Aorta (tissue), 5 donors: Measurements from ENCODE around the gene EXOSC7. TPM values are rescaled to one million over a fixed set of nuclear protein-coding genes. Genes with fewer than 3 reads are reported as not detected.

Experiments
- ATAC-seq: fragments of 200-7000 bp; cut with Tn5 transposase; one replicate; pipeline ENCODE4 v1.9.1; 2022; ENCODE audit warnings: moderate library complexity; ENCODE audit not compliant: low FRiP score
- DNase-seq, 2 donors: peaks; one replicate each; pipeline ENCODE4 v3.0.0-alpha.2; 2020
- H3K27ac ChIP-seq, 2 donors: one replicate each; pipeline ENCODE4 v1.5.1; 2013; ENCODE audit warnings: low read length in 2 of 2, mild to moderate bottlenecking in 2 of 2, moderate library complexity in 2 of 2, control low read depth in 1 of 2, inconsistent platforms in 1 of 2, low read depth in 1 of 2
- H3K27me3 ChIP-seq, 2 donors: one replicate each; pipeline ENCODE4 v1.6.1; 2013; ENCODE audit warnings: control low read depth in 1 of 2, low read length in 1 of 2, mild to moderate bottlenecking in 1 of 2, moderate library complexity in 1 of 2; ENCODE audit not compliant: insufficient read depth in 2 of 2, control insufficient read depth in 1 of 2
- H3K36me3 ChIP-seq, 2 donors: one replicate each; pipeline ENCODE4 v1.6.1; 2013; ENCODE audit warnings: control low read depth in 1 of 2, low read length in 1 of 2, mild to moderate bottlenecking in 1 of 2; ENCODE audit not compliant: insufficient read depth in 2 of 2, control insufficient read depth in 1 of 2
- H3K4me1 ChIP-seq, 2 donors: one replicate each; pipeline ENCODE4 v1.6.1; 2013; ENCODE audit warnings: low read length in 2 of 2, control low read depth in 1 of 2, mild to moderate bottlenecking in 1 of 2, moderate library complexity in 1 of 2; ENCODE audit not compliant: insufficient read depth in 2 of 2, control insufficient read depth in 1 of 2
- H3K4me3 ChIP-seq, 2 donors: one replicate each; pipeline ENCODE4 v1.5.1; 2013; ENCODE audit warnings: low read length in 2 of 2, control low read depth in 1 of 2, mild to moderate bottlenecking in 1 of 2
- H3K9me3 ChIP-seq: one replicate; pipeline ENCODE4 v1.6.1; 2013; ENCODE audit warnings: mild to moderate bottlenecking, low read length; ENCODE audit not compliant: control insufficient read depth
- WGBS, 2 donors: extraction: QIAGEN DNeasy Blood & Tissue Kit; methylation state at CpG; one replicate each; pipeline ENCODE4 v1.1.7; 2013; 5-methylcytosine and 5-hydroxymethylcytosine counted together
- intact Hi-C, 2 donors: fragments of 100-400 bp; cut with DNase I; formaldehyde crosslinking; loops; one replicate each; pipeline versions ENCODE4 v1.14.2 to v1.15.0; 2022
- polyA plus RNA-seq, 2 donors: library from polyadenylated mRNA; stranded (reverse); fragments of 200-250 nt; gene quantifications; one replicate each; pipeline ENCODE4 v1.2.3, GENCODE V29; 2013
- total RNA-seq, 2 donors: library from RNA; stranded (reverse); fragmentation: NEBNext Ultra II Directional; extraction: Animal tissue kit (Norgen Biotek cat#: 25700); gene quantifications; one replicate each; pipeline ENCODE4 v1.2.1, GENCODE V29; 2021
- donor health status: healthy with polysubstance abuse.
- donor health status: Bipolar disorder and iron deficiency.
- donor health status: DM: no; HTN: no; CAD: no.
- donor health status: DM: no; HTN: no; CAD: no.
- donor health status: DM: yes; HTN: yes; CAD: no.

Gene EXOSC7
- total and polyA plus RNA-seq, 4 donors = 15.8 to 31.2 (median 29.8) TPM

DNA sequence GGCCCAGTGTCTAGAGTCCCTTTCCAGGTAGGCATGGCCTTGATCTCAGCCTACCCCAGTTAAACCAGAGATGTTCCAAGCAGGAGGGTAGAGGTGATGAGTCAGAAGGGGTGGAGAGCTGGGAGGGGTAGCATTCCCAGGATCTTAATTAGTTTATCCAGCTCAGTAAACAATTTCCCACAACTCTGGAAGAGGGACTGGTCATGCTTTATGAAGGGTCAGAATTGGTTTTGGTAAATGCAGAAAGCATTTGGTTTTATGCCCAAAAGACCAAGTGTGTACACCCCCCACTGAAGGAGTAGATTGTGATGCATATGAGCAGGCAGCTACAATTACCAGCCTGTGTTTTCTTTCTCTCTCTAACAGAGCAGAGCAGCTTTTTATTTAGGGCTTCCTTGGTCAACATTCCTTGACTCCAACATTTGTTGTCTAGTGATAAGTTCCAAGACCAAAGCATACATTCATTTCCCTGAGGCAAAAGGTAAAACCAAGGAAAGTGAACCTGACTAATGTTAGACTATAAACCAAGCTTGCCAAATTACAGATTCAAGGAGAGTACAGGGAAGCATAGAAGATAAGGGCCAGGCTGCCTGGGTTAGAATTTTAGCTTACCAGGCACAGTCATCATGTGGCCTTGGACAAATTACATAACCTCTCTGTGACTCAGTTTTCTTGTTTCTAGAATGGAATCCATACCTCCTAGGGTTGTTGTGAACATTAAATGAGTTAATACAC is 17.6 kb downstream of the EXOSC7 start:
- Histone ChIP-seq H3K9me3 (no peaks in the 10 kb centered on the region), H3K36me3 (peaks cover 0 to 3% of the 10 kb centered on the region in 2 donors), H3K4me1 (no peaks in the 10 kb centered on the region), H3K27me3 (no peaks in the 10 kb centered on the region), H3K27ac (no peak overlapping the region), H3K4me3 (no peak overlapping the region)
- intact Hi-C loops = no loop called here
- DNase-seq (no peak), ATAC-seq (no peak)

DNA sequence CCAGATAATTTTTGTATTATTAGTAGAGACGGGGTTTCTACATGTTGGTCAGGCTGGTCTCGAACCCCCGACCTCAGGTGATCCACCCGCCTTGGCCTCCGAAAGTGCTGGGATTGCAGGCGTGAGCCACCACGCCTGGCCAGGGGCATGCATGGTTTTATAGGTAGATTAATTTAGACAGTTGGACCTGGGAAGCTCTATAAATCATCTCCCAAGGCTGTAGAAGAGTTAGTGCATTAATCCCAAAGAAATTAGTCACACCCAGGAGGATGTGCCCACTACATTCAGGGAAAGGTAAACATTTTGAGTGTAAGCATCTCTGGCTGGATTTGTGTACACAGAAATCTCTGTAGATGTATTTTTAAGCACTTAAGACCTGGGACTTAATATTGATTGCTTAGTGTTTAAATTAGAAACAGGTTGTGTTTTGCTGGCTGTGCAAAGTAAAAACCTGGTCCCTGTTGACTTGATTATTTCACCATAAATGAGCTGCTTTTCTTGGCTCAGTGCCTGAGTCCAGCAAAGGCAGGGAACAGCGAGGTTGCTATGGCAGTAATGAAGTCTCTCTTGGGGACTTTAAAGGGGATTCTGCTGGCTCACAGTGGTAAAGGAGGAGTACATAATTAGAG is 19.2 kb downstream of the EXOSC7 start:
- peak; percentile 75 for ATAC-seq
- Histone ChIP-seq H3K36me3 (peaks cover 0 to 4% of the 10 kb centered on the region in 2 donors), H3K27ac (no peak overlapping the region)

DNA sequence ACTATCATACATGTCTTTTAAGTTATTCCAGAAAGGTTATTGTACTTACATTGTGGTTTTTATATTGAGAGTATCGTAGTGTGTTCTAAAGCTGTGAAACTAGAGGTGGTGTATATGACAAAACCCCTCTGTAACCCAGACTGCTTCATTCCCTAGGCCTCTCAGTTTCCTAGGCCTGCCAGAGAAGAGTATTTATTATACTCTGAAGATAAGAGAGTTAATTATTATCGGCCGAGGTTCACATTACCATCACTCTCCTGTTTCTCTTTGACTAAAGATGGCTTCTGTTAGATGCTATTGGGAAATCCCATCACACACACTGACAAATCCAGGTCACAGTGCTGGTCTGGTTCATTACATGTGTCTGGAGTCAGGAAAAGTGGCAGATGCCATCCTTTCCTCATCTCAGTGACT is 20.5 kb downstream of the EXOSC7 start:
- peaks cover 0 to 7% of the 10 kb centered on the region in 2 donors for H3K36me3 ChIP-seq

More for the DNA sequence above, 19.2 kb downstream of the EXOSC7 start:
- 79 to 80% methylated on average over 8 of the region's 8 CpGs for WGBS, 2 donors
- Histone ChIP-seq H3K27me3 (no peaks in the 10 kb centered on the region), H3K4me3 (no peak overlapping the region), H3K4me1 (no peaks in the 10 kb centered on the region), H3K9me3 (no peaks in the 10 kb centered on the region)
- DNase-seq = no peak
- intact Hi-C loops = no loop called here

DNA sequence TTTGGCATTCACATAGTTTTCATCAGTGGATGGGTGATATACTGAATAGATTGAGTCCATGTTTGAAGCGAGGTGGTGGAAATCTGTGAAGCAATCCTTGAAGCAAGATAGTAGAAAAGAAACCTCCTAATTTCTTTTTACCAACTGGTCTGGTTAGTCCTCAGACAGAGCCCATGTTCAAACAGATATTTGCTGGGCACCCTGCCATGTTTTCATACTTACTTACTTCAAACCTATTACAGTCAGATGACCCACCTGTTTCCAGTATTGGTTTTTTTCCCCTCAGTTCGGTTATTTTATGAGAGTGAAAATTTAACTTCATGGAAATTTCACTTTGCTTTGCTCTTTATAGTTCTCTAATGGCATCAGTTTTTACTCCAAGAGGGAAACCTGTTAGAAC is 23.7 kb downstream of the EXOSC7 start:
- 87 to 88% methylated on average over 2 of the region's 2 CpGs for WGBS, 2 donors
- Histone ChIP-seq H3K4me1 (no peaks in the 10 kb centered on the region), H3K27me3 (no peaks in the 10 kb centered on the region), H3K27ac (no peak overlapping the region), H3K36me3 (peaks cover 4 to 7% of the 10 kb centered on the region in 2 donors), H3K9me3 (no peaks in the 10 kb centered on the region), H3K4me3 (no peak overlapping the region)
- DNase-seq (no peak), ATAC-seq (no peak)
- intact Hi-C loops = no loop called here

More for the DNA sequence above, 20.5 kb downstream of the EXOSC7 start:
- intact Hi-C loops = no loop called here
- Histone ChIP-seq H3K4me3 (no peak overlapping the region), H3K4me1 (no peaks in the 10 kb centered on the region), H3K9me3 (no peaks in the 10 kb centered on the region), H3K27me3 (no peaks in the 10 kb centered on the region), H3K27ac (no peak overlapping the region)
- ATAC-seq (no peak), DNase-seq (no peak)
- 72 to 75% methylated on average over 3 of the region's 3 CpGs for WGBS, 2 donors

DNA sequence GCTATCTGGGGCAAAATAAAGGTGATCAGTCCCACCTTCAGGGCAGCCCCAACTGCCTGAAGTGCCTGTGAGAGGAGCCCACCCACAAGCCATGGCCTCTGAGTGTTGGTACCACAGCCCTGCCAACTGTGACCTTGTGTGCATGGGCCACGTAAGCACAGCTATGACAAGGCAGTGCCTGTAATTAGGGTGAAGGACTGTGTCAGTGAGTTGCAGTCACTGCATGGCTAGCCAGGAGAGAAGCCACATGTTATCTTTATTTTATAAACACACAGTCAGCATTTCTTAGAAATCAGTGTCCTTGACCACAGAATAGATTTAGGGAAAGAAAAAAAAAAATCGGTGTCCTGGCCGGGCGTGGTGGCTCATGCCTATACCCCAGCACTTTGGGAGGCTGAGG is 24.8 kb downstream of the EXOSC7 start:
- intact Hi-C loops = no loop called here
- WGBS, 2 donors = 93 to 96% methylated on average over 4 of the region's 4 CpGs
- Histone ChIP-seq H3K4me3 (no peak overlapping the region), H3K9me3 (no peaks in the 10 kb centered on the region), H3K36me3 (peaks cover 4 to 7% of the 10 kb centered on the region in 2 donors), H3K27me3 (no peaks in the 10 kb centered on the region), H3K4me1 (no peaks in the 10 kb centered on the region), H3K27ac (no peak overlapping the region)
- ATAC-seq (no peak), DNase-seq (no peak)

DNA sequence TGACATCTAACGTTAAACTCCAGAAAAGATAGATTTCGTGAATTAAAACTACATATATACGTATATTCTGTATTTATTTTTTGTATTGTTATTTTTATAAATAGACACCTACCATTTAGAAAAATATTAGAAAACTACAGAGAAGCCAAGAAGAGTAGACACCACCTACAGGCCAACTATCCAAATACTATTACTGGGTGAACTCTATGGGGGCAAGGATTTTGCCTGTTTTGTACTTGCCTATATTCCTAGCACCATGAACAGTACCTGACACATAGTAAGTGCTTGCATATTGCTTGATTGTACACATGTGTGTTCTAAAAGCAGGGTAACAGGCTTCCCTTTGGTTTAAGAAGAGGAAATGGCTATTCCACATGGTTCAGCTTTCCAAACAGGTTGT is 25.7 kb downstream of the EXOSC7 start:
- intact Hi-C loops = no loop called here
- ATAC-seq = no peak
- Histone ChIP-seq H3K4me1 (no peaks in the 10 kb centered on the region), H3K4me3 (no peak overlapping the region), H3K9me3 (no peaks in the 10 kb centered on the region), H3K27me3 (no peaks in the 10 kb centered on the region), H3K36me3 (peaks cover 4 to 7% of the 10 kb centered on the region in 2 donors), H3K27ac (no peak overlapping the region)
- no peak for DNase-seq
- WGBS, 2 donors = 90 to 93% methylated on average over 3 of the region's 3 CpGs

GRCh38 chr3:45002139-45002660 is 26.2 kb downstream of the EXOSC7 start:
- H3K27ac ChIP-seq = no peak overlapping the region
- no peak for DNase-seq
- H3K4me1 ChIP-seq = no peaks in the 10 kb centered on the region
- H3K4me3 ChIP-seq = no peak overlapping the region
- H3K9me3 ChIP-seq = no peaks in the 10 kb centered on the region
- H3K27me3 ChIP-seq = no peaks in the 10 kb centered on the region
- H3K36me3 ChIP-seq = peaks cover 4 to 7% of the 10 kb centered on the region in 2 donors
- no peak for ATAC-seq
- WGBS, 2 donors = 79 to 82% methylated on average over 2 of the region's 2 CpGs
- intact Hi-C loops = no loop called here

DNA sequence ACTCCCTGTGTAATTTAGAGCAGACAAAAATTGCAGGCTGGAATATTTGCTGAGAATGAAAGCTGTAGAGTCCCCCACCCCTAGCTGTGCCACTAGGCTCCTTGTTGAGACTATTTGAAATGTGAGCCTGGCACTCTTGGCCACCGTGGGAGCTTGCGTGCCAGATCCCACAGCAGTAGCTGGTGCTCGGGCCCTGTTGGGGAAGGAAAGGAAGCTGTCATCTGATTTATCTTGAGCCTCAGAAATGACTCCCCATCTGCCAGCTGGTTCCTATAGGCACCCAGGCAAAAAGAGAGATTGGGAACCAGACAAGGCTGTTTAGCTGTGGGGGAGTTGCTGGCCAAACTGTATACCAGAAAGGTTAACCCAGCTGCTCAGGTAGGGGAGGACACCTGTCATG is 26.7 kb downstream of the EXOSC7 start:
- DNase-seq (no peak), ATAC-seq (no peak)
- Histone ChIP-seq H3K9me3 (no peaks in the 10 kb centered on the region), H3K4me3 (no peak overlapping the region), H3K27ac (no peak overlapping the region), H3K27me3 (no peaks in the 10 kb centered on the region), H3K4me1 (no peaks in the 10 kb centered on the region), H3K36me3 (peaks cover 4 to 6% of the 10 kb centered on the region in 2 donors)
- WGBS, 2 donors = 84 to 91% methylated on average over 3 of the region's 3 CpGs
- intact Hi-C loops = no loop called here

GRCh38 chr3:45003406-45003805 is 27.4 kb downstream of the EXOSC7 start:
- H3K4me1 ChIP-seq = no peaks in the 10 kb centered on the region
- intact Hi-C loops = no loop called here
- H3K9me3 ChIP-seq = no peaks in the 10 kb centered on the region
- no peak overlapping the region for H3K4me3 ChIP-seq
- H3K27me3 ChIP-seq = no peaks in the 10 kb centered on the region
- ATAC-seq = no peak
- H3K27ac ChIP-seq = no peak overlapping the region
- peaks cover 4 to 5% of the 10 kb centered on the region in 2 donors for H3K36me3 ChIP-seq
- no peak for DNase-seq
